Activated CD4-positive, alpha-beta T cell treated with anti-CD3 and anti-CD28 coated beads, Interleukin-2, amount 50 U/mL, for 1 hour (primary cell): ENCODE measurements around the gene SPATA2L.

Experiments
- DNase-seq: peaks from one replicate; pipeline ENCODE4 v3.0.0-alpha.2; 2020

Gene SPATA2L

GRCh38 chr16:89727406-89728120, 26.1 kb upstream of the SPATA2L start:
- DNase-seq: no peak

- DNase-seq: peak; percentile 78
These were observed 22.1 kb upstream of the SPATA2L start for GRCh38 chr16:89723279-89724250.

GRCh38 chr16:89722392-89723278, 21.1 kb upstream of the SPATA2L start:
- DNase-seq: peak; percentile 79

GRCh38 chr16:89721546-89722391, 20.3 kb upstream of the SPATA2L start:
- DNase-seq: peak; percentile 91

GRCh38 chr16:89720813-89721545, 19.5 kb upstream of the SPATA2L start, which contains the start of the genes VPS9D1 and ZNF276:
Gene VPS9D1 (minus strand): TSS chr16:89720898. CDS start chr16:89720861, 37 bp downstream.
Gene ZNF276 (plus strand): TSS chr16:89721537. CDS start chr16:89721641, 104 bp downstream.
- DNase-seq: peak; percentile 86

GRCh38 chr16:89720551-89720812, 19.0 kb upstream of the SPATA2L start:
- DNase-seq: no peak

- DNase-seq: no peak
These were observed 16.4 kb upstream of the SPATA2L start for GRCh38 chr16:89717688-89718505.

- no peak for DNase-seq
These were observed 15.6 kb upstream of the SPATA2L start for GRCh38 chr16:89716916-89717687.

GRCh38 chr16:89716493-89716892, 15.0 kb upstream of the SPATA2L start:
- DNase-seq: no peak

- no peak for DNase-seq
These were observed 10.8 kb upstream of the SPATA2L start for GRCh38 chr16:89712274-89712781.

- DNase-seq: peak; percentile 73
These were observed 10.2 kb upstream of the SPATA2L start for GRCh38 chr16:89711601-89712273.

GRCh38 chr16:89710709-89711564, 9.4 kb upstream of the SPATA2L start:
- no peak for DNase-seq

GRCh38 chr16:89709716-89710432, 8.4 kb upstream of the SPATA2L start:
- DNase-seq: no peak

- DNase-seq: no peak
These were observed 7.7 kb upstream of the SPATA2L start for GRCh38 chr16:89709166-89709565.

- DNase-seq: no peak
These were observed 7.0 kb upstream of the SPATA2L start for GRCh38 chr16:89708481-89708931.

GRCh38 chr16:89707695-89708094, 6.2 kb upstream of the SPATA2L start:
- no peak for DNase-seq
